ENCODE results near the gene POTEM.
"Not testable (repeated sequence)": the region's sequence is repeated elsewhere in the genome, so short reads cannot be mapped to it uniquely, and the experiment has no call there.

Gene POTEM

GRCh38 chr14:18967134-18967533 lies at the start of gene POTEM:
Gene POTEM, plus strand, starts transcription at chr14:18967434. Its CDS starts 52 bp downstream, at chr14:18967486.
- DNase-seq (ENCODE audit: low read depth), result not testable (repeated sequence)

GRCh38 chr14:18918345-18918744 lies 48.9 kb upstream of the POTEM start:
- DNase-seq (ENCODE audit: low read depth), result not testable (repeated sequence)

- not testable (repeated sequence) for DNase-seq (ENCODE audit: low read depth)
Measured at GRCh38 chr14:18920052-18920451, 47.2 kb upstream of the POTEM start.

GRCh38 chr14:18921055-18921701 lies 46.1 kb upstream of the POTEM start:
- not testable (repeated sequence) for DNase-seq (ENCODE audit: low read depth)

GRCh38 chr14:18936848-18937247 lies 30.4 kb upstream of the POTEM start:
- DNase-seq (ENCODE audit: low read depth), result not testable (repeated sequence)

- DNase-seq (ENCODE audit: low read depth), result not testable (repeated sequence)
Measured at GRCh38 chr14:18938733-18939132, 28.5 kb upstream of the POTEM start.

- DNase-seq (ENCODE audit: low read depth), result not testable (repeated sequence)
Measured at GRCh38 chr14:18949939-18950338, 17.3 kb upstream of the POTEM start.

GRCh38 chr14:18953085-18953484 lies 14.1 kb upstream of the POTEM start:
- not testable (repeated sequence) for DNase-seq (ENCODE audit: low read depth)

- not testable (repeated sequence) for DNase-seq (ENCODE audit: low read depth)
Measured at GRCh38 chr14:18955816-18956215, 11.4 kb upstream of the POTEM start.

GRCh38 chr14:18961576-18961975 lies 5.7 kb upstream of the POTEM start:
- DNase-seq (ENCODE audit: low read depth), result not testable (repeated sequence)

- DNase-seq (ENCODE audit: low read depth), result not testable (repeated sequence)
Measured at GRCh38 chr14:18962143-18962542, 5.1 kb upstream of the POTEM start.

- not testable (repeated sequence) for DNase-seq (ENCODE audit: low read depth)
Measured at GRCh38 chr14:18963276-18963675, 4.0 kb upstream of the POTEM start.

GRCh38 chr14:18964878-18965277 lies 2.4 kb upstream of the POTEM start:
- not testable (repeated sequence) for DNase-seq (ENCODE audit: low read depth)

GRCh38 chr14:19002566-19002965 lies 35.3 kb downstream of the POTEM start:
- DNase-seq (ENCODE audit: low read depth), result not testable (repeated sequence)

- DNase-seq (ENCODE audit: low read depth), result not testable (repeated sequence)
Measured at GRCh38 chr14:19006490-19006889, 39.3 kb downstream of the POTEM start.

GRCh38 chr14:19007678-19008077 lies 40.4 kb downstream of the POTEM start:
- not testable (repeated sequence) for DNase-seq (ENCODE audit: low read depth)

GRCh38 chr14:19011029-19011428 lies 43.8 kb downstream of the POTEM start:
- not testable (repeated sequence) for DNase-seq (ENCODE audit: low read depth)

- not testable (repeated sequence) for DNase-seq (ENCODE audit: low read depth)
Measured at GRCh38 chr14:19011703-19012102, 44.5 kb downstream of the POTEM start.

- DNase-seq (ENCODE audit: low read depth), result not testable (repeated sequence)
Measured at GRCh38 chr14:19015185-19015584, 48.0 kb downstream of the POTEM start.

- DNase-seq (ENCODE audit: low read depth), result not testable (repeated sequence)
Measured at GRCh38 chr14:19025080-19025589, 57.9 kb downstream of the POTEM start.

- DNase-seq (ENCODE audit: low read depth), result not testable (repeated sequence)
Measured at GRCh38 chr14:19026649-19027351, 59.6 kb downstream of the POTEM start.

- DNase-seq (ENCODE audit: low read depth), result not testable (repeated sequence)
Measured at GRCh38 chr14:19027895-19028294, 60.7 kb downstream of the POTEM start.

- DNase-seq (ENCODE audit: low read depth), result not testable (repeated sequence)
Measured at GRCh38 chr14:19036811-19037382, 69.7 kb downstream of the POTEM start.

Data from non-pigmented ciliary epithelial cell (primary cell).